ENCODE results near the gene PPP2R3C.
"Not testable (repeated sequence)": the region's sequence is repeated elsewhere in the genome, so short reads cannot be mapped to it uniquely, and the experiment has no call there.

The PPP2R3C gene

GRCh38 chr14:35113308-35113950, 8.4 kb downstream of the PPP2R3C start:
- H3K4me3 ChIP-seq (ENCODE audit: low read length), result no peak overlapping the region
- no peak for TF ChIP-seq ZNF274 (IDR thresholded peaks at IDR 0.05; ENCODE audit: low read depth, low read length)

- no peak for TF ChIP-seq ZNF274 (IDR thresholded peaks at IDR 0.05; ENCODE audit: low read depth, low read length)
- no peak overlapping the region for H3K4me3 ChIP-seq (ENCODE audit: low read length)
Measured at GRCh38 chr14:35112641-35113040, 9.1 kb downstream of the PPP2R3C start.

- no peak for TF ChIP-seq ZNF274 (IDR thresholded peaks at IDR 0.05; ENCODE audit: low read depth, low read length)
- no peak overlapping the region for H3K4me3 ChIP-seq (ENCODE audit: low read length)
Measured at GRCh38 chr14:35107866-35108265, 13.9 kb downstream of the PPP2R3C start.

- H3K4me3 ChIP-seq (ENCODE audit: low read length), result not testable (repeated sequence)
Measured at GRCh38 chr14:35094645-35095044, 27.1 kb downstream of the PPP2R3C start.

GRCh38 chr14:35088514-35088913, 33.3 kb downstream of the PPP2R3C start:
- TF ChIP-seq ZNF274 (IDR thresholded peaks at IDR 0.05; ENCODE audit: low read depth, low read length), result no peak
- H3K4me3 ChIP-seq (ENCODE audit: low read length), result no peak overlapping the region

- TF ChIP-seq ZNF274 (IDR thresholded peaks at IDR 0.05; ENCODE audit: low read depth, low read length), result no peak
- no peak overlapping the region for H3K4me3 ChIP-seq (ENCODE audit: low read length)
Measured at GRCh38 chr14:35085441-35085840, 36.3 kb downstream of the PPP2R3C start.

GRCh38 chr14:35083530-35084150, 38.1 kb downstream of the PPP2R3C start:
- TF ChIP-seq ZNF274 (IDR thresholded peaks at IDR 0.05; ENCODE audit: low read depth, low read length), result no peak

GRCh38 chr14:35079742-35080141, 42.0 kb downstream of the PPP2R3C start:
- H3K4me3 ChIP-seq (ENCODE audit: low read length), result no peak overlapping the region
- TF ChIP-seq ZNF274 (IDR thresholded peaks at IDR 0.05; ENCODE audit: low read depth, low read length), result no peak

More at GRCh38 chr14:35083530-35084150, 38.1 kb downstream of the PPP2R3C start:
- H3K4me3 ChIP-seq (ENCODE audit: low read length), result no peak overlapping the region

GRCh38 chr14:35078082-35078481, 43.7 kb downstream of the PPP2R3C start:
- TF ChIP-seq ZNF274 (IDR thresholded peaks at IDR 0.05; ENCODE audit: low read depth, low read length), result no peak
- no peak overlapping the region for H3K4me3 ChIP-seq (ENCODE audit: low read length)

GRCh38 chr14:35073486-35073885, 48.3 kb downstream of the PPP2R3C start:
- TF ChIP-seq ZNF274 (IDR thresholded peaks at IDR 0.05; ENCODE audit: low read depth, low read length), result no peak
- H3K4me3 ChIP-seq (ENCODE audit: low read length), result no peak overlapping the region

GRCh38 chr14:35072226-35072625, 49.6 kb downstream of the PPP2R3C start:
- no peak for TF ChIP-seq ZNF274 (IDR thresholded peaks at IDR 0.05; ENCODE audit: low read depth, low read length)
- no peak overlapping the region for H3K4me3 ChIP-seq (ENCODE audit: low read length)

GRCh38 chr14:35068238-35069012, 53.4 kb downstream of the PPP2R3C start:
- no peak overlapping the region for H3K4me3 ChIP-seq (ENCODE audit: low read length)
- TF ChIP-seq ZNF274 (IDR thresholded peaks at IDR 0.05; ENCODE audit: low read depth, low read length), result no peak

GRCh38 chr14:35065731-35066130, 56.1 kb downstream of the PPP2R3C start:
- H3K4me3 ChIP-seq (ENCODE audit: low read length), result not testable (repeated sequence)

GRCh38 chr14:35061113-35061791, 60.5 kb downstream of the PPP2R3C start:
- H3K4me3 ChIP-seq (ENCODE audit: low read length), result not testable (repeated sequence)

- no peak overlapping the region for H3K4me3 ChIP-seq (ENCODE audit: low read length)
- TF ChIP-seq ZNF274 (IDR thresholded peaks at IDR 0.05; ENCODE audit: low read depth, low read length), result no peak
Measured at GRCh38 chr14:35052637-35053036, 69.2 kb downstream of the PPP2R3C start.

Data from GM08714 (cell line).